ENCODE data around the gene MSH4.

MSH4 gene

GRCh38 chr1:75950176-75950575 is 153.5 kb downstream of the MSH4 start:
- no peak for DNase-seq

DNA sequence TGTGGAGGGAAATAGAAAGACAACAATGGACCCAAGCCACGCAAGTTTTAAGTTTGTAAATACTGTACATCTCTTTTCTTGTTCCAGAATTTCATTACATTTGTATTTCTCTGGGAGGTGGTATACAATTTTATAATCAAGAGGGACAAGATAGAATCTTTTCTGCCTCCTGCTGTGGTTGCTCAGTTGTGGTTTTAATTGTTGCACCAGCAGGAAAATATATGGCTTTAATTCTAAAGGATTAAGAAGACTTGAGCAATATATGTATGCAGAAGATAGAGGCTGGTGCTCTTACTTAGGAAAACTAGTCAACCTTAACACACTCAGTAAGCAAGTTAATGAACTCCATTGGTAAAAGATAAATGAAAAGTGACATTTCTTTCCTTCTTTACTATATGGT is 155.3 kb downstream of the MSH4 start:
- no peak for DNase-seq

GRCh38 chr1:75953461-75953860 is 156.8 kb downstream of the MSH4 start:
- no peak for DNase-seq

- DNase-seq, result no peak
Measured at GRCh38 chr1:75954586-75954985, 157.9 kb downstream of the MSH4 start.

Measured in CD4-positive, alpha-beta T cell treated with Interleukin-1 beta for 1 hour (primary cell).